K562 (cell line): ENCODE data around the gene GPC1. TPM values are rescaled to one million over a fixed set of nuclear protein-coding genes. Genes with fewer than 3 reads are reported as not detected.
A peak's percentile ranks its signal among the peaks of the same experiment; 100 is the strongest.

Experiments
- ATAC-seq: fragments of 200-7000 bp; cut with Tn5 transposase; 3 replicates; pipeline ENCODE4 v1.9.1; 2020; ENCODE audit warnings: moderate library complexity
- BruUV-seq: library from RNA; stranded (reverse); fragments of 400-500 nt; replicated peaks from 2 replicates; lab custom pipeline; 2021; lab: Mats Ljungman, UMichigan
- CTCF ChIA-PET: fragments of 300-600 bp; formaldehyde crosslinking; extraction: SDS; loops from one replicate; lab custom pipeline; 2021; ENCODE audit warnings: low intra/inter-chr PET ratio; lab: Yijun Ruan, JAX
- POLR2A ChIA-PET: fragments of 300-600, 350-650 bp; sonication (Branson Sonifier 250); formaldehyde crosslinking; extraction: SDS; loops from one replicate; lab custom pipeline; 2021; ENCODE audit warnings: antibody characterized with exemption, inconsistent platforms; lab: Yijun Ruan, JAX
- DNase-seq, 4 experiments: peaks; one replicate each; pipeline versions ENCODE4 v3.0.0 to v3.0.0-alpha.2; 2011 to 2018; ENCODE audit warnings: low spot score in 3 of 4, mixed read lengths in 3 of 4; ENCODE audit errors: extremely low read depth in 1 of 4
- FAIRE-seq: peaks from 2 replicates; lab custom pipeline; 2011; peaks lifted over from hg19 to GRCh38; lab: Jason Lieb, UNC
- H2AFZ ChIP-seq: 2 replicates; pipeline ENCODE4 v1.6.0; 2011; ENCODE audit warnings: low read depth, low read length, control low read depth, inconsistent platforms
- H3K27ac ChIP-seq: fragments of 200-600 bp; 3 replicates; pipeline ENCODE4 v1.8.0; 2011; ENCODE audit warnings: low read depth, mild to moderate bottlenecking, control low read depth, inconsistent platforms, low read length, moderate library complexity, mixed read lengths; ENCODE audit errors: extremely low read depth
- H3K27me3 ChIP-seq, 2 experiments: fragments of 300-600 bp in 1 of 2; 2 replicates in 1 of 2; 3 replicates in 1 of 2; pipeline versions ENCODE4 v1.6.0 to v1.8.0; 2011; ENCODE audit warnings: inconsistent platforms in 2 of 2, low read length in 2 of 2, mild to moderate bottlenecking in 1 of 2, mixed read lengths in 1 of 2, moderate library complexity in 1 of 2; ENCODE audit not compliant: control insufficient read depth in 2 of 2, insufficient read depth in 2 of 2
- H3K36me3 ChIP-seq: fragments of 300-600 bp; 3 replicates; pipeline ENCODE4 v1.8.0; 2011; ENCODE audit warnings: mild to moderate bottlenecking, low read length, inconsistent platforms; ENCODE audit not compliant: control insufficient read depth, insufficient read depth
- H3K4me1 ChIP-seq, 2 experiments: fragments of 200-600 bp in 1 of 2; replicated peaks in 1 of 2; 2 replicates in 1 of 2; 3 replicates in 1 of 2; pipeline versions ENCODE4 v1.5.1 to v1.8.0; 2011; ENCODE audit warnings: inconsistent platforms in 2 of 2, low read length in 2 of 2, mild to moderate bottlenecking in 1 of 2, mixed read lengths in 1 of 2, moderate library complexity in 1 of 2; ENCODE audit not compliant: control insufficient read depth in 2 of 2, insufficient read depth in 2 of 2
- H3K4me2 ChIP-seq: 2 replicates; pipeline ENCODE4 v1.6.1; 2011; ENCODE audit warnings: low read length, control low read depth, inconsistent platforms, mixed read lengths; ENCODE audit not compliant: insufficient read depth
- H3K4me3 ChIP-seq: fragments of 200-600 bp; sonication (generic), shearing (Covaris generic); 2 replicates; pipeline ENCODE4 v1.5.1; 2016; ENCODE audit warnings: control low read depth, inconsistent platforms
- H3K79me2 ChIP-seq: fragments of 200-600 bp; 3 replicates; pipeline ENCODE4 v1.8.0; 2011; ENCODE audit warnings: low read length, inconsistent platforms; ENCODE audit not compliant: control insufficient read depth, insufficient read depth
- H3K9ac ChIP-seq, 2 experiments: 2 replicates each; pipeline versions ENCODE4 v1.6.0 to v1.6.1; 2011; ENCODE audit warnings: low read depth in 2 of 2, low read length in 2 of 2, control low read depth in 1 of 2, inconsistent platforms in 1 of 2, mild to moderate bottlenecking in 1 of 2, mixed read lengths in 1 of 2; ENCODE audit not compliant: insufficient read depth in 1 of 2
- H3K9me1 ChIP-seq: one replicate; pipeline ENCODE4 v1.6.0; 2011; ENCODE audit warnings: inconsistent platforms, mild to moderate bottlenecking, low read length, moderate library complexity; ENCODE audit not compliant: control insufficient read depth, insufficient read depth
- H3K9me3 ChIP-seq: replicated peaks from 2 replicates; pipeline ENCODE4 v1.5.1; 2011; ENCODE audit warnings: low read depth, low read length, inconsistent platforms; ENCODE audit not compliant: control insufficient read depth, insufficient read depth
- H4K20me1 ChIP-seq: replicated peaks from 2 replicates; pipeline ENCODE4 v1.6.1; 2011; ENCODE audit warnings: low read length, inconsistent platforms, mixed read lengths; ENCODE audit not compliant: control insufficient read depth, insufficient read depth
- BMI1 ChIP-seq: fragments of 150-350 bp; IDR thresholded peaks from 2 replicates; pipeline ENCODE4 v1.6.1; 2014; ENCODE audit warnings: low read length
- CBFA2T3 ChIP-seq: fragments of 450-650 bp; IDR thresholded peaks from 2 replicates; pipeline ENCODE4 v1.6.1; 2017
- E2F6 ChIP-seq, 2 experiments: IDR thresholded peaks; 2 replicates each; pipeline ENCODE4 v1.6.1; 2011; ENCODE audit warnings: borderline replicate concordance in 1 of 2, control low read depth in 1 of 2, low read depth in 1 of 2, low read length in 1 of 2, mild to moderate bottlenecking in 1 of 2, mixed read lengths in 1 of 2, moderate library complexity in 1 of 2; ENCODE audit not compliant: insufficient read depth in 1 of 2, insufficient read length in 1 of 2, poor library complexity in 1 of 2, severe bottlenecking in 1 of 2; ENCODE audit errors: extremely low read depth in 1 of 2
- WGBS: fragments of 100-300 bp; shearing (Covaris generic); methylation state at CpG from one replicate; pipeline ENCODE4 v1.1.6; 2016; ENCODE audit warnings: low coverage, mixed read lengths; ENCODE audit not compliant: insufficient coverage; ENCODE audit errors: missing lambda C conversion rate; 5-methylcytosine and 5-hydroxymethylcytosine counted together
- in situ Hi-C: fragments of 300-500 bp; cut with MboI; formaldehyde crosslinking; loops from 4 replicates; pipeline ENCODE4 v1.15.0; 2018; ENCODE audit warnings: inconsistent platforms, mixed read lengths
- intact Hi-C: fragments of 100-400 bp; cut with micrococcal nuclease; formaldehyde crosslinking; loops from 2 replicates; pipeline ENCODE4 v1.14.2; 2022
- polyA plus RNA-seq, 8 experiments: library from polyadenylated mRNA; depleted of rRNA in 4 of 8; stranded (reverse) in 5 of 8; unstranded in 3 of 8; fragments of >200 nt; fragmentation: Nextera tagmentation in 2 of 8; fragmentation: Illumina TruSeq in 1 of 8; extraction: Ambion mirVana in 2 of 8; extraction: Trizol in 1 of 8; gene quantifications; 2 replicates each; pipeline versions ENCODE4 v1.2.1 to v1.2.3, GENCODE V29; 2011 to 2014; ENCODE audit warnings: inconsistent platforms in 1 of 8, missing spikeins in 1 of 8
- total RNA-seq, 7 experiments: library from RNA; depleted of rRNA in 6 of 7; stranded (reverse); fragments of >200 nt in 6 of 7; fragmentation: Illumina TruSeq in 2 of 7; extraction: Trizol in 2 of 7; gene quantifications; 2 replicates each; pipeline versions ENCODE4 v1.2.1 to v1.2.3, GENCODE V29; 2011 to 2021; ENCODE audit warnings: low replicate concordance in 1 of 7
- TF ChIP-seq, protein P1 (sequence below): fragments of 450-650 bp; IDR thresholded peaks from 2 replicates; pipeline ENCODE4 v1.6.1; 2016; ENCODE audit warnings: mild to moderate bottlenecking, moderate library complexity

Gene GPC1
- total and polyA plus RNA-seq, 9 of the 15 experiments (the other 6 are each of a cell fraction or from before 2014, with no cell fraction given): 0.07 to 0.82 (median 0.14) TPM; not detected in 3

DNA sequence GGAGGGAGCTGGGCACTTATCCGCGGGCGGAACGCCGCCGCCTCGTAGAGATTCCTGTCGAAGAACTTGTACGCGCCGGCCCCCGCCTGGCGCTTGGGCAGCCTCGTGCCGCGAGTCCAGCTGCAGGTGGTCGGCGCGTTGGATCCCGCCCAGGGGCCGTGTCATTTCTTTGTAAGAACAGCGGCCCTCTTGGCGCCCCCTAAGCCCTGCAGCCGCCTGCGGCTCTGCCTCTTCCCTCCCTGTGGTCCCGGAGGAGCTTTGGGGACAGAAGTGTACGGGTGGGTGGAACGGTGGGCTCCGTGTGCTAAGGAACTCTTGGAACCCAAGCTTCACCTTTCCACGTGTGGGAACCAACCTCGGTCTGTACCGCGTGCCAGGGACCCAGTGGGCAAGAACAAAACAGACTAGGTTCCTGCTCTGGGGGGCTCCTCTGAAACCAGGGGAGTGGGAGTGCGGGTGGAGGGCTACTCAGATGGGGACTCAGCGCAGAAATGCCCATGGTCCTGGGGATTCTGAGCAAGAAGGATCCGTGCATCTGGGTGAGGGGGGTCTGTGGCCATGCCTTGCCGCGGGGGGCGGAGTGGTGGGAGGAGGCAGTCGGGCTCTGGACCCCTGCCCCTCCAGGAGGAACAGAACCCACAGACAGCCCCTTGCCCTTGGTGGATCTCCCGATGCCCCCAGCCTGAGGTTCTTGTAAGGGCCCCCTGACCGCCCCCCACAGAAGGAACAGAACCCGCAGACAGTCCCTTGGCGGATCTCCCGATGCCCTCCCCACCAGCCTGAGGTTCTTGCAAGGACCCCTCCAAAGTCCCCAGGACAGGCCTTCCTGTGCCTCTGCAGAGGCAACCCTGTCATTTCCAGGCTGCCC lies 1.5 kb downstream of the GPC1 start:
- CTCF ChIA-PET: interaction anchor here (1.5 to 2.8 kb wide), 2 partner anchors 204 to 287 kb away, joined by 7 to 24 read pairs; no protein-coding TSS in a partner anchor
- H3K9me1 ChIP-seq: no peaks in the 10 kb centered on the region
- TF ChIP-seq, protein P1, sequence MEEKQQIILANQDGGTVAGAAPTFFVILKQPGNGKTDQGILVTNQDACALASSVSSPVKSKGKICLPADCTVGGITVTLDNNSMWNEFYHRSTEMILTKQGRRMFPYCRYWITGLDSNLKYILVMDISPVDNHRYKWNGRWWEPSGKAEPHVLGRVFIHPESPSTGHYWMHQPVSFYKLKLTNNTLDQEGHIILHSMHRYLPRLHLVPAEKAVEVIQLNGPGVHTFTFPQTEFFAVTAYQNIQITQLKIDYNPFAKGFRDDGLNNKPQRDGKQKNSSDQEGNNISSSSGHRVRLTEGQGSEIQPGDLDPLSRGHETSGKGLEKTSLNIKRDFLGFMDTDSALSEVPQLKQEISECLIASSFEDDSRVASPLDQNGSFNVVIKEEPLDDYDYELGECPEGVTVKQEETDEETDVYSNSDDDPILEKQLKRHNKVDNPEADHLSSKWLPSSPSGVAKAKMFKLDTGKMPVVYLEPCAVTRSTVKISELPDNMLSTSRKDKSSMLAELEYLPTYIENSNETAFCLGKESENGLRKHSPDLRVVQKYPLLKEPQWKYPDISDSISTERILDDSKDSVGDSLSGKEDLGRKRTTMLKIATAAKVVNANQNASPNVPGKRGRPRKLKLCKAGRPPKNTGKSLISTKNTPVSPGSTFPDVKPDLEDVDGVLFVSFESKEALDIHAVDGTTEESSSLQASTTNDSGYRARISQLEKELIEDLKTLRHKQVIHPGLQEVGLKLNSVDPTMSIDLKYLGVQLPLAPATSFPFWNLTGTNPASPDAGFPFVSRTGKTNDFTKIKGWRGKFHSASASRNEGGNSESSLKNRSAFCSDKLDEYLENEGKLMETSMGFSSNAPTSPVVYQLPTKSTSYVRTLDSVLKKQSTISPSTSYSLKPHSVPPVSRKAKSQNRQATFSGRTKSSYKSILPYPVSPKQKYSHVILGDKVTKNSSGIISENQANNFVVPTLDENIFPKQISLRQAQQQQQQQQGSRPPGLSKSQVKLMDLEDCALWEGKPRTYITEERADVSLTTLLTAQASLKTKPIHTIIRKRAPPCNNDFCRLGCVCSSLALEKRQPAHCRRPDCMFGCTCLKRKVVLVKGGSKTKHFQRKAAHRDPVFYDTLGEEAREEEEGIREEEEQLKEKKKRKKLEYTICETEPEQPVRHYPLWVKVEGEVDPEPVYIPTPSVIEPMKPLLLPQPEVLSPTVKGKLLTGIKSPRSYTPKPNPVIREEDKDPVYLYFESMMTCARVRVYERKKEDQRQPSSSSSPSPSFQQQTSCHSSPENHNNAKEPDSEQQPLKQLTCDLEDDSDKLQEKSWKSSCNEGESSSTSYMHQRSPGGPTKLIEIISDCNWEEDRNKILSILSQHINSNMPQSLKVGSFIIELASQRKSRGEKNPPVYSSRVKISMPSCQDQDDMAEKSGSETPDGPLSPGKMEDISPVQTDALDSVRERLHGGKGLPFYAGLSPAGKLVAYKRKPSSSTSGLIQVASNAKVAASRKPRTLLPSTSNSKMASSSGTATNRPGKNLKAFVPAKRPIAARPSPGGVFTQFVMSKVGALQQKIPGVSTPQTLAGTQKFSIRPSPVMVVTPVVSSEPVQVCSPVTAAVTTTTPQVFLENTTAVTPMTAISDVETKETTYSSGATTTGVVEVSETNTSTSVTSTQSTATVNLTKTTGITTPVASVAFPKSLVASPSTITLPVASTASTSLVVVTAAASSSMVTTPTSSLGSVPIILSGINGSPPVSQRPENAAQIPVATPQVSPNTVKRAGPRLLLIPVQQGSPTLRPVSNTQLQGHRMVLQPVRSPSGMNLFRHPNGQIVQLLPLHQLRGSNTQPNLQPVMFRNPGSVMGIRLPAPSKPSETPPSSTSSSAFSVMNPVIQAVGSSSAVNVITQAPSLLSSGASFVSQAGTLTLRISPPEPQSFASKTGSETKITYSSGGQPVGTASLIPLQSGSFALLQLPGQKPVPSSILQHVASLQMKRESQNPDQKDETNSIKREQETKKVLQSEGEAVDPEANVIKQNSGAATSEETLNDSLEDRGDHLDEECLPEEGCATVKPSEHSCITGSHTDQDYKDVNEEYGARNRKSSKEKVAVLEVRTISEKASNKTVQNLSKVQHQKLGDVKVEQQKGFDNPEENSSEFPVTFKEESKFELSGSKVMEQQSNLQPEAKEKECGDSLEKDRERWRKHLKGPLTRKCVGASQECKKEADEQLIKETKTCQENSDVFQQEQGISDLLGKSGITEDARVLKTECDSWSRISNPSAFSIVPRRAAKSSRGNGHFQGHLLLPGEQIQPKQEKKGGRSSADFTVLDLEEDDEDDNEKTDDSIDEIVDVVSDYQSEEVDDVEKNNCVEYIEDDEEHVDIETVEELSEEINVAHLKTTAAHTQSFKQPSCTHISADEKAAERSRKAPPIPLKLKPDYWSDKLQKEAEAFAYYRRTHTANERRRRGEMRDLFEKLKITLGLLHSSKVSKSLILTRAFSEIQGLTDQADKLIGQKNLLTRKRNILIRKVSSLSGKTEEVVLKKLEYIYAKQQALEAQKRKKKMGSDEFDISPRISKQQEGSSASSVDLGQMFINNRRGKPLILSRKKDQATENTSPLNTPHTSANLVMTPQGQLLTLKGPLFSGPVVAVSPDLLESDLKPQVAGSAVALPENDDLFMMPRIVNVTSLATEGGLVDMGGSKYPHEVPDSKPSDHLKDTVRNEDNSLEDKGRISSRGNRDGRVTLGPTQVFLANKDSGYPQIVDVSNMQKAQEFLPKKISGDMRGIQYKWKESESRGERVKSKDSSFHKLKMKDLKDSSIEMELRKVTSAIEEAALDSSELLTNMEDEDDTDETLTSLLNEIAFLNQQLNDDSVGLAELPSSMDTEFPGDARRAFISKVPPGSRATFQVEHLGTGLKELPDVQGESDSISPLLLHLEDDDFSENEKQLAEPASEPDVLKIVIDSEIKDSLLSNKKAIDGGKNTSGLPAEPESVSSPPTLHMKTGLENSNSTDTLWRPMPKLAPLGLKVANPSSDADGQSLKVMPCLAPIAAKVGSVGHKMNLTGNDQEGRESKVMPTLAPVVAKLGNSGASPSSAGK: peak; percentile 15; the same call in 1 of the 2 replicates
- TF ChIP-seq E2F6 (IDR thresholded peaks at IDR 0.05; ENCODE audit: borderline replicate concordance in 1 of 2, extremely low read depth in 1 of 2, insufficient read depth in 1 of 2, insufficient read length in 1 of 2, low read depth in 1 of 2, low read length in 1 of 2, poor library complexity in 1 of 2, severe bottlenecking in 1 of 2) (peak in 1 of 2 experiments; percentile 72), CBFA2T3 (no peak), BMI1 (no peak)
- TF ChIP-seq, all 486 proteins: peak for 2
- no peaks in the 10 kb centered on the region for H3K36me3 ChIP-seq
- peaks cover 12% of the 10 kb centered on the region; the same call in 1 of the 2 replicates for H4K20me1 ChIP-seq
- no peaks in the 10 kb centered on the region for H3K79me2 ChIP-seq
- in situ Hi-C loops (loop anchor here (5.0 kb wide), 1 partner anchor 205 kb away; no protein-coding TSS in a partner anchor), intact Hi-C loops (no loop called here)
- H3K27me3 ChIP-seq: peaks cover 6 to 42% of the 10 kb centered on the region in 2 experiments; a peak in 4 of 5 replicates
- no TSS peak for BruUV-seq
- peaks cover 0 to 33% of the 10 kb centered on the region in 2 experiments; a peak in 3 of 5 replicates for H3K4me1 ChIP-seq
- POLR2A ChIA-PET: interaction anchor here (0.6 kb wide), 1 partner anchor 144 kb away, joined by 3 read pairs; no protein-coding TSS in a partner anchor
- FAIRE-seq: no peak
- 37% methylated on average over 12 of the region's 45 CpGs for WGBS
- no peak overlapping the region for H3K4me2 ChIP-seq
- no peak for ATAC-seq
- H2AFZ ChIP-seq: no peak overlapping the region
- no peak overlapping the region for H3K9ac ChIP-seq
- DNase-seq: no peak
- no peak overlapping the region for H3K4me3 ChIP-seq
- H3K9me3 ChIP-seq: no peaks in the 10 kb centered on the region
- H3K27ac ChIP-seq: no peak overlapping the region
